WTC11 (cell line): ENCODE data around the gene COL4A2. TPM values are rescaled to one million over a fixed set of nuclear protein-coding genes. Genes with fewer than 3 reads are reported as not detected.
A peak's percentile ranks its signal among the peaks of the same experiment; 100 is the strongest.

ENCODE experiments used
- ATAC-seq: fragments of 200-7000 bp; cut with Tn5 transposase; 2 replicates; pipeline ENCODE4 v1.10.0; 2021; ENCODE audit warnings: mild to moderate bottlenecking, moderate library complexity
- CTCF ChIA-PET: fragments of 300-600 bp; sonication (Branson Sonifier 250); formaldehyde crosslinking; loops from one replicate; lab custom pipeline; 2021; ENCODE audit warnings: antibody characterized with exemption; lab: Charles Lee
- POLR2A ChIA-PET: fragments of 350-600 bp; sonication (Branson Sonifier 250); formaldehyde crosslinking; loops from one replicate; lab custom pipeline; 2021; ENCODE audit warnings: antibody characterized with exemption; lab: Charles Lee
- DNase-seq: peaks from one replicate; pipeline ENCODE4 v3.0.0; 2021; ENCODE audit warnings: low spot score
- H3K27ac Mint-ChIP-seq: 2 replicates; pipeline ENCODE4 v1.8.0; 2021; ENCODE audit warnings: mixed read lengths
- H3K27me3 Mint-ChIP-seq: 2 replicates; pipeline ENCODE4 v1.8.0; 2021; ENCODE audit warnings: low read depth, mild to moderate bottlenecking, moderate library complexity, mixed read lengths
- H3K36me3 Mint-ChIP-seq: 2 replicates; pipeline ENCODE4 v1.8.0; 2021; ENCODE audit warnings: mixed read lengths
- H3K4me1 Mint-ChIP-seq: 2 replicates; pipeline ENCODE4 v1.8.0; 2022; ENCODE audit warnings: mixed read lengths
- H3K4me3 Mint-ChIP-seq: 2 replicates; pipeline ENCODE4 v1.8.0; 2021; ENCODE audit warnings: mild to moderate bottlenecking, moderate library complexity, mixed read lengths
- H3K9me3 Mint-ChIP-seq: 2 replicates; pipeline ENCODE4 v1.8.0; 2021; ENCODE audit warnings: mixed read lengths
- AR ChIP-seq: fragments of 250-450 bp; sonication (Bioruptor Pico); IDR thresholded peaks from 2 replicates; pipeline ENCODE4 v1.9.0; 2021; ENCODE audit warnings: mild to moderate bottlenecking
- E2F4 ChIP-seq: sonication (generic); formaldehyde crosslinking; IDR thresholded peaks from 2 replicates; pipeline ENCODE4 v1.8.1; 2022; ENCODE audit warnings: low read depth, mild to moderate bottlenecking, moderate library complexity, missing genetic modification reagents, borderline replicate concordance
- GRHL2 ChIP-seq: fragments of 250-450 bp; sonication (Bioruptor Pico); IDR thresholded peaks from 2 replicates; pipeline ENCODE4 v1.8.0; 2022; ENCODE audit warnings: mild to moderate bottlenecking, moderate library complexity; ENCODE audit not compliant: insufficient replicate concordance, severe bottlenecking
- GTF2I ChIP-seq: fragments of 250-450 bp; sonication (Bioruptor Pico); conservative IDR thresholded peaks from 2 replicates; pipeline ENCODE4 v1.4.0; 2021; ENCODE audit warnings: mild to moderate bottlenecking
- HMGXB4 ChIP-seq: sonication (generic); formaldehyde crosslinking; IDR thresholded peaks from 2 replicates; pipeline ENCODE4 v1.8.1; 2023; ENCODE audit warnings: mild to moderate bottlenecking, moderate library complexity, missing genetic modification reagents
- RORB ChIP-seq: fragments of 250-450 bp; sonication (Bioruptor Pico); IDR thresholded peaks from 2 replicates; pipeline ENCODE4 v1.9.0; 2021; ENCODE audit warnings: mild to moderate bottlenecking
- SMAD3 ChIP-seq: sonication (generic); formaldehyde crosslinking; IDR thresholded peaks from 2 replicates; pipeline ENCODE4 v1.8.0; 2022; ENCODE audit warnings: missing genetic modification reagents, mild to moderate bottlenecking, borderline replicate concordance
- SMAD4 ChIP-seq: sonication (generic); formaldehyde crosslinking; IDR thresholded peaks from 2 replicates; pipeline ENCODE4 v1.8.0; 2022; ENCODE audit warnings: mild to moderate bottlenecking, missing genetic modification reagents
- SP1 ChIP-seq: sonication (generic); formaldehyde crosslinking; conservative IDR thresholded peaks from 2 replicates; pipeline ENCODE4 v1.8.1; 2022; ENCODE audit warnings: missing genetic modification reagents
- TEAD1 ChIP-seq: sonication (generic); formaldehyde crosslinking; IDR thresholded peaks from 2 replicates; pipeline ENCODE4 v1.8.0; 2022; ENCODE audit warnings: mild to moderate bottlenecking, missing genetic modification reagents
- ZBTB43 ChIP-seq: sonication (generic); formaldehyde crosslinking; IDR thresholded peaks from 2 replicates; pipeline ENCODE4 v1.8.1; 2023; ENCODE audit warnings: mild to moderate bottlenecking, missing genetic modification reagents
- total RNA-seq: library from RNA; stranded (reverse); gene quantifications from 3 replicates; pipeline ENCODE4 v1.2.3, GENCODE V29; 2021
- TF ChIP-seq, protein P1 (sequence below): sonication (generic); formaldehyde crosslinking; IDR thresholded peaks from 2 replicates; pipeline ENCODE4 v1.8.1; 2022; ENCODE audit warnings: mild to moderate bottlenecking, missing genetic modification reagents, moderate library complexity, borderline replicate concordance
- TF ChIP-seq, protein P2 (sequence below): sonication (generic); formaldehyde crosslinking; IDR thresholded peaks from 2 replicates; pipeline ENCODE4 v1.8.1; 2022; ENCODE audit warnings: missing genetic modification reagents, borderline replicate concordance

The COL4A2 gene
- total RNA-seq, 1 experiment from 2014 or later: 109 TPM

DNA sequence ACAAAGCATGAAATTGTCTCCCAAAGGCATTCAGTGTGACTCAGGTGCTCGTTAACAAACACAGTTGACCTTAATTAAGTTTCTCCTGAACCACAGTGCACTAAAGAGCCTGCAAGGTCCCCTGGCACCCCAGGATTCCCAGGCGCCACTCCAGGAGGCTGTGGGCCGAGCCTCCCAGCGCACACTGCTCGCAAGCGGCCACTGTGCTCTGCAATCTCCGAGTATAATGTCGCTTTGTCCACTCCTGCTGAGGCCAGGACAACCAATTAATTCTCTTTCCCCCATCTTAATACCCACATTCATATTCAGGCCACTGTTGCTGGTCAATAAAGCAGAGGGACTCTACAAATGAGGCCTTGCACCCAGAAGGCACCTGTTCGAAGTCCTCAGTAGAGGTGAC lies 245.7 kb downstream of the COL4A2 start (continued):
- TF ChIP-seq TEAD1 (CRISPR knock-in tag) (no peak), AR (CRISPR knock-in tag) (no peak), RORB (CRISPR knock-in tag) (no peak), SMAD4 (no peak), ZBTB43 (CRISPR knock-in tag) (no peak), GTF2I (CRISPR knock-in tag) (no peak), SP1 (CRISPR knock-in tag) (no peak), E2F4 (CRISPR knock-in tag) (no peak)
- TF ChIP-seq, protein P1, sequence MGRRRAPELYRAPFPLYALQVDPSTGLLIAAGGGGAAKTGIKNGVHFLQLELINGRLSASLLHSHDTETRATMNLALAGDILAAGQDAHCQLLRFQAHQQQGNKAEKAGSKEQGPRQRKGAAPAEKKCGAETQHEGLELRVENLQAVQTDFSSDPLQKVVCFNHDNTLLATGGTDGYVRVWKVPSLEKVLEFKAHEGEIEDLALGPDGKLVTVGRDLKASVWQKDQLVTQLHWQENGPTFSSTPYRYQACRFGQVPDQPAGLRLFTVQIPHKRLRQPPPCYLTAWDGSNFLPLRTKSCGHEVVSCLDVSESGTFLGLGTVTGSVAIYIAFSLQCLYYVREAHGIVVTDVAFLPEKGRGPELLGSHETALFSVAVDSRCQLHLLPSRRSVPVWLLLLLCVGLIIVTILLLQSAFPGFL (CRISPR knock-in tag): no peak
- TF ChIP-seq, protein P2, sequence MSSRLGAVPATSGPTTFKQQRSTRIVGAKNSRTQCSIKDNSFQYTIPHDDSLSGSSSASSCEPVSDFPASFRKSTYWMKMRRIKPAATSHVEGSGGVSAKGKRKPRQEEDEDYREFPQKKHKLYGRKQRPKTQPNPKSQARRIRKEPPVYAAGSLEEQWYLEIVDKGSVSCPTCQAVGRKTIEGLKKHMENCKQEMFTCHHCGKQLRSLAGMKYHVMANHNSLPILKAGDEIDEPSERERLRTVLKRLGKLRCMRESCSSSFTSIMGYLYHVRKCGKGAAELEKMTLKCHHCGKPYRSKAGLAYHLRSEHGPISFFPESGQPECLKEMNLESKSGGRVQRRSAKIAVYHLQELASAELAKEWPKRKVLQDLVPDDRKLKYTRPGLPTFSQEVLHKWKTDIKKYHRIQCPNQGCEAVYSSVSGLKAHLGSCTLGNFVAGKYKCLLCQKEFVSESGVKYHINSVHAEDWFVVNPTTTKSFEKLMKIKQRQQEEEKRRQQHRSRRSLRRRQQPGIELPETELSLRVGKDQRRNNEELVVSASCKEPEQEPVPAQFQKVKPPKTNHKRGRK (CRISPR knock-in tag): no peak

GRCh38 chr13:110553417-110553816 lies 246.3 kb downstream of the COL4A2 start:
- no peak for ATAC-seq
- Mint-ChIP-seq H3K4me1 (peaks cover 11% of the 10 kb centered on the region; the same call in 1 of the 2 replicates), H3K4me3 (no peak overlapping the region), H3K27me3 (no peaks in the 10 kb centered on the region), H3K36me3 (peaks cover 15% of the 10 kb centered on the region), H3K9me3 (peaks cover 5% of the 10 kb centered on the region), H3K27ac (peak overlapping the region; percentile 58)
- TF ChIP-seq HMGXB4 (CRISPR knock-in tag): no peak
- ChIA-PET POLR2A (no interaction called here), CTCF (interaction anchor here (1.1 kb wide), 1 partner anchor 91 kb away, joined by 3 read pairs; no protein-coding TSS in a partner anchor)
- no peak for DNase-seq

DNA sequence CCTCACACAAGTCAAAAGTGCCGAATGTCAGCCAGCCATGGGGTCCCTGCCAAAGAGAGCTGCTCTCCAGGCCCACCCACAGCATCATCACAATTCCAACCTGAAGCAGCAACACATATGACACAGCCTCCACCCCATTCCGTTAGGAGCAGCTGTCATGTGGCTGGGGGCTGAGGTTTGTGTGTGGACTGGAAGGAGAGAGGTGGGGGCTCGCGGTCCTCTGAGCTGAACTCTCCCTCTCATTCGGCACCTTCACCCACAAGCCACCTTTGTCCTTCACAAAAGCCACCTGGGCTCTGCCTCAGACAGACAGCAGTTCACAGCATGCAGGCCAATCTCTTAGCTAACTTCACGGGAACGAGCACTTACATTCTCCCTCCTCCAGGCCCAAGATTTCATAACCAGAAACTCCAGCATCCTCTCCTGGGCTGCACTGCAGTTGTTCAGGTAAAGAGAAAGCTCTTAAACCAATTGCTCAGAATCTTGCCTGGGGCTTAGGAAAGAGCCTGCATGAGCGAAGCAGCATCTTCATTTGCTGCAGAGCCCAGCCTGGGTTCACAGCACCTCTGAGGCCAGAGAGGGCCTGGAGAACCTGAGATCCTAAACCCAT lies 247.2 kb downstream of the COL4A2 start:
- POLR2A ChIA-PET: no interaction called here
- H3K4me3 Mint-ChIP-seq: no peak overlapping the region
- H3K4me1 Mint-ChIP-seq: peaks cover 14% of the 10 kb centered on the region
- ATAC-seq: no peak
- H3K27ac Mint-ChIP-seq: no peak overlapping the region; the same call in 1 of the 2 replicates
- peaks cover 16% of the 10 kb centered on the region for H3K36me3 Mint-ChIP-seq
- TF ChIP-seq GRHL2 (CRISPR knock-in tag) (no peak), SMAD3 (CRISPR knock-in tag) (no peak), SP1 (CRISPR knock-in tag) (no peak)
- CTCF ChIA-PET: interaction anchor here (1.0 to 1.7 kb wide), 3 partner anchors 27 to 98 kb away, joined by 3 to 4 read pairs (median 3); no protein-coding TSS in a partner anchor
- no peaks in the 10 kb centered on the region for H3K27me3 Mint-ChIP-seq
- peaks cover 5% of the 10 kb centered on the region for H3K9me3 Mint-ChIP-seq
- no peak for DNase-seq
